LNCAP (cell line): Measurements from ENCODE around the gene TMEM184B.
A peak's percentile ranks its signal among the peaks of the same experiment; 100 is the strongest.

ENCODE experiments used
- TF ChIP-seq, protein P1 (sequence below): fragments of 450-650 bp; IDR thresholded peaks from 2 replicates; pipeline ENCODE4 v1.5.1; 2017; ENCODE audit warnings: mild to moderate bottlenecking

The TMEM184B gene

DNA sequence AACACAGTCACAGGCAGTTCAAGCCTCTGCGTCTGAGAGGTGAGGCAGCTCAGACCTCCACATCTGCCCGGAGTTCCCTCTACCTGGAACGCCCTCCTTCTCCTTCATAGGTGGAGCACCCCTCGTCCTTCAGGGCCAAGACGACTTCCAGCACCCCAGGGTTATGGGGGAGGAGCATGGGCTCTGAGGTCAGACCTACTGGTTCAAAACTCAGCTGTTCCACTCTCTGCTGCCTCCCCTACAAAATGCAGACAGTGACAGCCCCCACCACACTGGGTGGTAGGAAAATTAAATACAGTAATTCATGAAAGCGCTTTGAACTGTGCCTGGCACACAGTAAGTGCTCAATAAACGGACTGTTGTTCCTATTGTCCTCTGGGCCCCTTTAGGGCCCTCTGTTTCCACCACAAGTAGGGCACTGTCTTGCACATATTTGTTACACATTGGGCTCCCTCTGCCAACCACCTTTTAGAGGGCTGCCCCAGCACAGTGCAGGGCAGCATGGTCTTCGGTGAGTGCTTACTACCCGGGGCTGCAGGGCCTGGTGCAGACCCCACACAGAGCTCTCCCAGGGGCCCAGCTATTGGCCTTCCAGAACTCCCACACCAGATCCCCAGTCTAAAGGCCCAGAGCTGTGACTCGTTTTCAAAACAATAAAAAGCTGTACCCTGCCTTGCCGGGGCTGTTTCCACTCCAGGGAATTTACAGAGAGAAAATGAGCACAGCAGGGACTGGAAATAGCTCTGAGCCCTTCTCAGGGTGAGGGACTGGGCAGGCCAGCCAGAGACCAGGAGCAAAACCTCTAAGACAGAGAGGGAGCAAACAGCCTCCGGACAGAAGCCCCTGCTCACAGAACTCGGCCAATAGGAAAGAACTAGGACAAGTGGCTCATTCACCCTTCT is 2.5 kb downstream of the TMEM184B start:
- TF ChIP-seq, protein P1, sequence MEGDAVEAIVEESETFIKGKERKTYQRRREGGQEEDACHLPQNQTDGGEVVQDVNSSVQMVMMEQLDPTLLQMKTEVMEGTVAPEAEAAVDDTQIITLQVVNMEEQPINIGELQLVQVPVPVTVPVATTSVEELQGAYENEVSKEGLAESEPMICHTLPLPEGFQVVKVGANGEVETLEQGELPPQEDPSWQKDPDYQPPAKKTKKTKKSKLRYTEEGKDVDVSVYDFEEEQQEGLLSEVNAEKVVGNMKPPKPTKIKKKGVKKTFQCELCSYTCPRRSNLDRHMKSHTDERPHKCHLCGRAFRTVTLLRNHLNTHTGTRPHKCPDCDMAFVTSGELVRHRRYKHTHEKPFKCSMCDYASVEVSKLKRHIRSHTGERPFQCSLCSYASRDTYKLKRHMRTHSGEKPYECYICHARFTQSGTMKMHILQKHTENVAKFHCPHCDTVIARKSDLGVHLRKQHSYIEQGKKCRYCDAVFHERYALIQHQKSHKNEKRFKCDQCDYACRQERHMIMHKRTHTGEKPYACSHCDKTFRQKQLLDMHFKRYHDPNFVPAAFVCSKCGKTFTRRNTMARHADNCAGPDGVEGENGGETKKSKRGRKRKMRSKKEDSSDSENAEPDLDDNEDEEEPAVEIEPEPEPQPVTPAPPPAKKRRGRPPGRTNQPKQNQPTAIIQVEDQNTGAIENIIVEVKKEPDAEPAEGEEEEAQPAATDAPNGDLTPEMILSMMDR = no peak

DNA sequence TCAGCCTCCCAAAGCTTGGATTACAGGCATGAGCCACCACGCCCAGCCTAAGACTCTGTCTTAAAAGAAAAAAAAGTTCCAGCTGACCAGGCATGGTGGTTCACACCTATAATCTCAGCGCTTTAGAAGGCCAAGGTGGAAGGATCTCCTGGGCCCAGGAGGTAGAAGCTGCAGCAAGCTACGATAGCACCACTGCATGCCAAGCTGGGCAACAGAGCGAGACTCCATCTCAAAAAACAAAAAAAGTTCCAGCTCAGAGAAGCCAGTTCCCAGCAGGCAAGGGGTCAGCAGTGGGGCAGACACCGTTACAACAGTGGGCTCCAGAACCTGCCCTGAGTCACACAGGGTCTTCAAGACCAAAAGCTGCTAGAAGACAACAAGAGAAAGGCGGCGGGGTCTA is 3.3 kb downstream of the TMEM184B start:
- TF ChIP-seq, protein P1 = no peak

DNA sequence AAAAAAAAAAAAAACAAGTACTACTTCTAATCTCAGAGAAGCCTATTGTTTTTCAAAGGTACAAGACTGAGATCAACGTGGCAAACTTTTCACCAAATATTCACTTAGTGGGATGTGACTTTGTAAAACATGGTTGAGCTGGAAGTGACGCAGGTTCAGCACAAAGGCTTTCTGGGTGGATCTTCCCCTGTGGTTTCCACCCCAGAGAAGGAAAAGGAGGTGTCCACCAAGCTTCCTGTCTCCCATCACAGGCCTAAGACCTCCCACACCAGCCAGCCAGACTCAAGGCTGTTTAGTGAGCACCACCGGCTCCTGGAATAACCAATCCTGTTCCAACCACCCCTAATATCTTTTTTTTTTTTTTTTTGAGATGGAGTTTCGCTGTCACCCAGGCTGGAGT is 5.7 kb downstream of the TMEM184B start:
- TF ChIP-seq, protein P1 = no peak

DNA sequence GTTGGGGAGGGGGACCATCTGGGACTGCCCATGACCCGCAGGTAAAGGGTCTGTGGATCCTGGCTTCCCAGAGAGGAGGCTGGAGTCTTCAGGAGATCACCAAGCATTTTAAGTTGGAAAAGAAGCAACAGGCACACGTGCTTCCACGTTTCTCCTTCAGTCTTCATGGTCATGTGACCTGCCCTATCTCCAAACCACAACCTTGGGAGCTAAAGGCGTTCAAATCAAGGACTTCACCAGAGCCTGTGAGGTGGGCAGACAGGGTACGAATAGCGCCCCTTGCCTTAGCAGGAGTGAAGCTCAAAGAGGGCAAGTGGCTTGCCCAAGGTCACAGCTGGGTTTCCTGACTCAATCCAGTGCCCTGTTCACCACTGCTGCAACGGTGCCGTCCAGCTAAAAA is 6.7 kb downstream of the TMEM184B start:
- TF ChIP-seq, protein P1 = no peak

DNA sequence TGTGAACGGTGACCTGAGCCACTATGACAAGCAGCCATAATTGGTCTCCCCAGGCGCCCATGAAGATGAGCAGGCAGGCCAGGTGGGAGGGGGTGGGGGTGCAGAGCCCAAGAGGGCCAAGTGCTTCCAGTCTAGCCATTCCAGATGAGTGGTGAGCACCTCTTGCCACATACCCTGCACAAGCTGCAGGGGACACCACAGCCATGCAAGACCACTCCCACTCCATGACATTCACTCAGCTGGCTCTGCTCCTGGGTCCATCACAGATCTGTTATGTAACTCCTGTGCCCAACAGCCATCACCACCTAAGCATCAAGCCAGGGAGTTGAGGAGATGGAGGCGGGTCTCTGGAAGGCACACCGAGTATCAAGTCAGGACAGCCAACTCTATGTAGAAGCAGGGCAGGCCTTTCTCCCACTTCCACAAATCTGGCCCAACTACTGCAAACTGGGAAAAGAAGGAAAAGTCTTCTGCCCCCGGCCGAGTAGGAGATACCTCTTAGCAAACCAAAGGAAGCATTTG is 8.4 kb downstream of the TMEM184B start:
- TF ChIP-seq, protein P1 = no peak

DNA sequence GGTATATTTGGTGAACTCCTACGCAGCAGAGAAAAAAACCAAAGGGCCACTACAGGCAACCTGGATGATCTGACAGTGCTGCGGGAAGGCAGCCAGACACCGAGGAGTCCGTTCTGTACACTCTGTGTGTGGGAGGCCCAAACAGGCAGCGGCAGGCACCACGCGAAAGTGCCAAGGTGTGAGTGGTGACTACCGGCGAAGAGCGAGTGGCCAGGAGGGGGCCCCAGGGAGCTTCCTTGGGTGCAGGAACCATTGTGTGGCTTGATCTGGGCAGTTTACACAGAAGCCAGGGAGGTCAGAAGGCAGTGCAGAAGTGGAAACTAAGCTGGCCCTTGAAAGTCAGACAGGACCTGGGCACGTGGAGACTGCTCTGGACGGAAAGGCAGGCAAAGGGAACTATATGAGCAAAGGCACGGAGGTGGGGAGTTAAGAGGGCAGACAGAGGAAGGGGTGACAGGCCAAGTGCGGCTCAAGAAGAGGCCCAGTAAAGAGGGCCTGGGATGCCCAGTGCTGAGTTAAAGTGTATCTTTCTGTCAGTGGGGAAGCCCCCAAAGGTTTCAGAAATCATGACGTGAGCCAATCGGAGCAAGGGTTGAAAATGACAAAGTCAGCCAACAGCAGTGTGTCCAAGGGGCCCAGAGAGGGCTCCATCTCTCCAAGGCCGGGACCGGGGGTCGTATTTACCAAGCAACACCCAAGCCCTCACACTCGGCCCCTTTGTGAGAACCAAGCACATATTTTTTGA is 10.6 kb downstream of the TMEM184B start:
- TF ChIP-seq, protein P1 = peak; percentile 42

DNA sequence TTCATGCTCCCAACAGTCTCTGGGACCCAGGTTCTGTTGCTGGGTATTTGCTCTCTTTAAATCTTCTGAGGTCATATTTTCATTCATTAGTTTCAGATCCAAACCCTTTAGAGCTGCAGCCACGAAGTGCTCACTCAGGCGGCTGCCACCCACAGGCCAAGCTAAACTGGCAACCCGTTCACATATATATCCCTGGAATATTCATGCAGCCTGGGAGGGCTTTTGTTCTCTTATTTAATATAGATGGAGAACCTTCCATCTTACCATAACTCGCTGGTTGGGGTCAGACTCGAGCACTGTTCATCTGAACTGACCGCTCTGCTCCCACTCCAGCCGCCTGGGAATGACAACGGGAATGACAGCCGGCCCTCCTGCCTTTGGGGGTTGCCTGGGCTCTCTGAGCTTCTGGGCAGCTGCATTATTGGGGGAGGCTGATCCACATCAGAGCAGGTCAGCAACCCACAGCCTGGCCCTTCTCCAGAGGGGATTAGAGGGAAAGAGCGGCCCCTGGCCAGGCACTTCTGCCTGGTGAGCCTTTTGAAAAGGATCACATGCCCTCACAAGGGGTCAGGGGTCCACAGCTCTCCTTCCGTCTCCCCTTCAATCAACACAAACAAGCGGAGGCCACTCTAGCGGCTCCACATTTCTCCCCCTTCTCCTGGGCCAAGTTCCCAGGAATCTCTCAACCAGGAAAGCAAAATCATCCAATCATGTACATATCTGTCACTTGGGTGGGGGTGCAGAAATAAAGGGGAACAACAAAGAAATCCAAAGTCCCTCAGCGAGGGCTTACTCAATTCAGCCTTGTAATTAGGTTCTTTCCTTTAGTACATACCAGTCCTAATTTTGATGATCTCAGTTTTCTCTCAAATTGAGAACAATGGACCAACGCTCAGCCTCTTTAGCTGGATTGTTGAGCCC is 11.8 kb downstream of the TMEM184B start:
- TF ChIP-seq, protein P1 = no peak
